Raji (cell line): ENCODE results near the gene STARD4.

Experiments used
- POLR2A ChIP-seq: IDR thresholded peaks from 2 replicates; pipeline ENCODE4 v1.6.1; 2011; ENCODE audit warnings: low read depth, low read length, control low read depth; ENCODE audit not compliant: insufficient read depth

STARD4 gene

DNA sequence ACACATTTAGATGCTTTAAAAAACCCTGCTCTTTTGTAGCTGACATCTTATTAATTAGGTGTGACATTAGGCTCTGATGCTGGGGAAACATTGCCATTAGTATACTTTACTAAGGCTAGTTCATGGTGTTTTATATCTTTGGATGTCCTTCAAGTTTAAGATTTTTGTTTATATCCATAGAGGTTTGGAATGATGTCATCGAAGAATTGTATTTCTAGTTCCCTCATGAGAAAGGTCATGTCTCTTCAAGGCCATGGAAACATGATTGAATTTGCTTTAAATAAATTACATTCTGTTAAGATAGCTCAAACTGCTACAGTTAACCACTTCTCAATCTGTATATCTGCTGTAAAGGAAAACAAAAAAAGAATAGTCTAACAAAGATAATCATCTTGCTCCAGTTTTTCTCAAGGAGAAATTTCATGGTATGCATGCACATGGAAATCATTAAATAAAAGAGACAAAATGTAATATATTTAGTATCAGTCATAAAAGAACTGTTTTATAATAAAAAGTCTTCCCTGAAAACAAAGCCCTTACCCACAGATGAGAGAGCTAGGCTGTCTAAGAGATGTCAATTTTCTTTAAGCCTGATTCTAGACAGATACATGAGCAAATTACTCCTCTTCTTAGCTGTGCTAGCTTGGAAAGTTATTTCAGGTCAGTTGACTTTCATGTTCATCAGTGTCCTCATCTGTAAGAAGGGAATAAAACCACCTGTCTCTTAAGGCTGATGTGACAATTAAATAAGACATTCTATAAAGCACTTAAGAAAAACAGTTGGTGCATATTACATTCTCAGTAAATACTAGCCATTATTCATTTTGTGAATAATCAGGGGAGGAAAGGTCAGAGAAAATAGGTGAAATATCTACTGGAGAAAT, 25.0 kb upstream of the STARD4 start:
- no peak for TF ChIP-seq POLR2A

GRCh38 chr5:111535879-111536549, 23.7 kb upstream of the STARD4 start:
- TF ChIP-seq POLR2A = no peak

DNA sequence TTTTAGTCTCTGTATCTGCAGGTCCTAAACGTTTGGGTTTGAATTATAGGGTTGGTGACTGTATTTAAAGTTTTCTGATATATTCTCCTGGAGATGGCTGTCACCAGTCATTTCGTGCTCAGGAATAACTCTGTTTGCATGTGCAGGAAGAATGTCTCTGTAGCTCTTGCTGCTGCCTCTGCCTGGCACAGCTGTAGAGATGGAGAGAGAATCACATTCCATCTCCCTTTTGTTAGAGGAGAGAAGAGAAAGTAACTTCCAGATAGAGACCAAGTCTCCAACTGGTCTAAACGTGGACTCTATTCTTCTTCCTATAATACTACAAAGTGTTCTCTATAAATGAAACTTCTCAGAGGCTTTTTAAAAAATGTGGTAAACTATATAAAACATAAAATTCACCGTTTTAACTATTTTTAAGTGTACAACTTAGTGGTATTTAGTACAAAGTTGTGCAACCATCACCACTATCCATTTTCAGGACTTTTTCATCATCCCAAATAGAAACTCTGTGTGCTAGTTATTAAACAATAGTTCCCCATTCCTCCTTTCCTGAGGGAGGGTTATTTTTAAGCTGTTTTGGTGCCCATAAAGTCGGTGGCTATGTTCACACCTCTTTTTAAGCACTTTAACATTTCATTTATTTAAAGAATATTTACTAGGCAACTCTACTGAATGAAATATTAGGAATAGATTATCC, 20.7 kb upstream of the STARD4 start:
- no peak for TF ChIP-seq POLR2A

- TF ChIP-seq POLR2A = no peak
Observed at GRCh38 chr5:111530298-111530740, 18.0 kb upstream of the STARD4 start.

- no peak for TF ChIP-seq POLR2A
Observed at GRCh38 chr5:111528056-111528455, 15.7 kb upstream of the STARD4 start.

GRCh38 chr5:111520908-111521307, 8.6 kb upstream of the STARD4 start:
- no peak for TF ChIP-seq POLR2A

- no peak for TF ChIP-seq POLR2A
Observed at GRCh38 chr5:111518777-111519176, 6.4 kb upstream of the STARD4 start.

GRCh38 chr5:111517853-111518501, 5.6 kb upstream of the STARD4 start:
- TF ChIP-seq POLR2A = no peak

DNA sequence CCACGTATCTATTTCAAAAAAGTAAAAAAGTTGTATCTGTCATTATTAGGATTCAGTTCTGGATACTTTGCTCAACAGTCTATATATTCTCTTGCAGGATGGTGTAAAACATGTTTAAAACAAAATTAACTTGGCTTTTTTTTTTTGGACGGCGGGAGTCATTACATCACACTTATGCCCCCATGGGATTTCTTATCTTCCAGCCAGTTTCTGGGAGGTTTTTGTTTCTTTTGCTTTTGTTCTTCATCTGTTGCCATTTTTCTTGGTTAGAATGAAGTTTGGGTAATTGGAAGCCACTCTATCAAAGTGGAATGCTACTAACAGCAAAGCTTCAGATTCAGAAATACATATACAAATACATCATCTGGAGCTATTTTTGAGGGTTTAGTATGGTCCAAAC, 1.8 kb upstream of the STARD4 start:
- no peak for TF ChIP-seq POLR2A

DNA sequence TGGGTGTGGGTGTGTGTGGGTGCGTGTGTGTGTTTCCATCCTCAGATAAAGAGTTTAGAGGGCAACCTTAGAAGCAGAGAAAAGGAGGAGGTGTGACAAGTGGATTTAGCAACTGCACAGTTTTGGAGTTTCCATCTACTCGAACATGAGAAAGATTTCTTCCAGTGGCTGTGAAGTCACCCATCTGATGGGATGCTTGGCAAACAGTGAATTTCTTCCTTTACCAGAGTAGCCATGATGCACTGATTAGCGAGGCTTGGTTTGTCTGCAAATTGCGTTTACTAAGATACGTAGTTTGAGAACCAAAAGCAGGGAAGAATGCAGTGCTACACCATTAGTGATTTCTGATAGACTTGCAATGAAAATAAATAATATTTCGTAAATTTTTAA, 791 bp upstream of the STARD4 start:
- no peak for TF ChIP-seq POLR2A

DNA sequence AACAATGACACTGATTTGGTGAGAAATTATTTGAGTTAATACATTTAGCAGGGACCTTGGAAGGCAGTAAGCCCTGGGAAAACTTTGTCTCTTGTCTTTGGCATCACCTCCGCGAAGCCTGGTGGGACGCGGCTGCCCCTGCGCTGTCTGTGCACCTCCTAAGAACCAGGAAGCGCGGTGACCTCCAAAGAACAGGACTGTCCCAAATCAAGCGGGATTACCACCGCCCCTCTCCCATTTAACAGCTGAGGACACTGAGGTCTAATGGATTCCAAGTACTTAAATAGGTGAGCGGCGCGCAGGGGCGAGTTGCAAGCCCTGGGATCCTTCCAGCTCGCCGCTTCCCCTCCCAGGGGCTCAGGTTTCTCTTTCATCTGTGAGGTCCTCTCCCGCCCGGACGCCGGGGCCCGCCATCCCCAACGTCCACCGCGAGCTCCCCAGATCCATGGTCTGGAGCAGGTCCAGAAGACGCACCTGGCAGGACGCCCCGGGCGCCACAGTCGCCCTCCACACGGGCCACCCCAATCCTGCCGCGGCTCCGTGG, 432 bp downstream of the STARD4 start:
- no peak for TF ChIP-seq POLR2A

GRCh38 chr5:111511174-111511830, 1.0 kb downstream of the STARD4 start:
- no peak for TF ChIP-seq POLR2A

DNA sequence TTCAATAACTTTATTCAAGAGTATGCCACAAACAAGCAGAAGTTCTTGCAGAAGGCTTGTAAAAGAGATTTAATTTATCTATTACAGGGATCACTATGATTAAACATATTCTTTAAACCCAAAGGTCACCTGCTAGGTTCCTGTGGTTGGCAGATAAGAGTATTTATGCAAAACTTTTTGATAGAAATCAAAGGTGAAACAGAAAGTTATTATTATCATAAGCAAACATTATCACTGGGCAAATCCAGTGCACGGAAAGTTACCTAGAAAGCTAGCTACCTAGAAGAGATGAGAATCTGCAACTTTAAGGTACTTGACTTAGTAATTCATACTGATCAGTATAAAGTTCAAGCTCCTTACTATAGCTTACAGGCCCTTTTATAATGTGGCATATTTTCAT, 3.2 kb downstream of the STARD4 start:
- no peak for TF ChIP-seq POLR2A

DNA sequence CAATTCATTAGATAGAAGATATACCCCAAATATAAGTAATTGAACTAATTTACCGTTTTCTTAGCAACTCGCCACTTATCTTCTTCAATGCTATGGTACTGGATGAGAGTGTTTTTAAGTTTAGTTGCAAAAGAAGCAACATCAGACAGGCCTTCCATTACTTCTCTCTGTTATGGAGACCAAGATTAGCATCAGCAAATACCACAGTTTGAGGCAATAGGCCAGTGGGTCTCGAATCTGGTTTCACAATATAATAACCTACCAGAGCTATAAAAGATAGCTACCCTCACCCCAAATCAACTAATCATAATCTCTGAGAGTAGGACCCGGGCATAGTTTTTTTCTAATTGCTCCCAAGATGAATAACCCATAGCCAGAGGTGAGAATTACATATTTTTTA, 5.1 kb downstream of the STARD4 start:
- no peak for TF ChIP-seq POLR2A
